Dermis microvascular lymphatic vessel endothelial cell (primary cell): ENCODE data around the gene APOBEC3C. TPM values are rescaled to one million over a fixed set of nuclear protein-coding genes. Genes with fewer than 3 reads are reported as not detected.
"Not testable (repeated sequence)": the region's sequence is repeated elsewhere in the genome, so short reads cannot be mapped to it uniquely, and the experiment has no call there.

Source experiments
- DNase-seq, 2 donors: peaks; one replicate each; pipeline versions ENCODE4 v3.0.0 to v3.0.0-alpha.2; 2010; ENCODE audit warnings: low read depth in 2 of 2
- total RNA-seq: library from RNA; depleted of rRNA; stranded (reverse); fragments of >200 nt; gene quantifications from 2 replicates; pipeline ENCODE4 v1.2.1, GENCODE V29; 2014

The APOBEC3C gene
- total RNA-seq, 1 donor from 2014 or later = 0.64 TPM

DNA sequence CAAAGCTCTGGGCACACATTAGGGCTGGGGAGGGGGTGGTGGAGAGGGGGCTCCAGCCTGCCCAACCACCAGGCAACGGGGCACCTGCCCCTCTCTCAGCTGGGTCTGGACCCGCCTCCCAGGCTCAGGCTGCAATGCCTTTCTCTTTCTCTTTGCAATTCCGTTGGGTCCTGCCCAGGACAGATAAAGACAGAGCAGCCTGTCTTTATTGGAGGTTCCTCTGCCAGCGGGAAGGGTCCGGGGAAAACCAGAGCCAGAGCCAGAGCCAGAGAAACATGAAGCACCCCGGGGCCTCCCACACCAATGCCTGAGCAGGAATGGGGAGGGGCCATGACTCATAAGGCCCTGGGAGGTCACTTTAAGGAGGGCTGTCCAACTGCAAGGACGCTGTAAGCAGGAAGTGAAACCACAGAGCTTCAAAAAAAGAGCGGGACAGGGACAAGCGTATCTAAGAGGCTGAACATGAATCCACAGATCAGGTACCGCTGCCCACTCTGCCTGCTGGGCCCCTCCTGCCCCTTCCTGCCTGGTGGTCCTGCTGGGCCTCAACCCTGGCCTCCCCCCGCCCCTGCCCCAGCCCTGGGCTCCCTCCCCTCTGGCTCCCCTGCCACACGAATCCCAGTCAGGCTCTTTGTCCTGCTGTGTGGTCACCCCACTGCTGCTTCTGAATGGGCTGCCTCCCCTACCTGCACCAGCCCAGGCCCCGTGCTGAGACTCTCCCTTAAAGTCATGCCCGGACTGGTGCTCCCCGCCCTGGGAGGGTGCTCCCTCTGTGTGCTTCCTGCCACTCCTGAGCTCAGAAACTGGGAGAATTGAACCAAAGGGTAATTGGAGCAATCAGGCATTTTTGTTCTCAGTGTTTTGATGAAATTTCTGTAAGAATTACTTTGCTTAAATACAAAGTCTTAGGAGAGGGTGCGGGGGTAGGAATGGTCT lies 31.8 kb upstream of the APOBEC3C start, which contains the start of gene APOBEC3B:
Gene APOBEC3B (plus strand): TSS at position 356 of the 936 bp plus-strand sequence. CDS start 107 bp downstream, at position 463.
- peak in 1 of 2 donors; percentile 82 for DNase-seq

DNA sequence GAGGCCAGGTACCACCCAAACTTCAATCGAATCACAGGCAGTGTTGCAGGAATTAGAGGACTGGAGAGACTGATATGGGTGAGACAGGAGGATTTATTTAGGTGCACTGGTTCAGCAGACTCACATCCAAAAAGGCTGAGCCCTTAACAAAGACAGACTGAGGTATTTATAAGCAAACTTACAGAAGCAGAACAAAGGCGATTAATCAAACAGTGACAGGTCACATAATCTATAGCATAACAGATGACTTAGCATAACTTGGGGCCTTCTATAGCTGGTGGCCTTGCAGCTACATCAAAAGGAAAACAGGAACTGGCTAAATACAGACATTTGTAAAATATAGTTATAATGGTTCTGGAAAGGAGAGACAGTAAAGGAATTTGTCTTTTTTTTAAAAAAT lies 29.8 kb upstream of the APOBEC3C start:
- DNase-seq = no peak

DNA sequence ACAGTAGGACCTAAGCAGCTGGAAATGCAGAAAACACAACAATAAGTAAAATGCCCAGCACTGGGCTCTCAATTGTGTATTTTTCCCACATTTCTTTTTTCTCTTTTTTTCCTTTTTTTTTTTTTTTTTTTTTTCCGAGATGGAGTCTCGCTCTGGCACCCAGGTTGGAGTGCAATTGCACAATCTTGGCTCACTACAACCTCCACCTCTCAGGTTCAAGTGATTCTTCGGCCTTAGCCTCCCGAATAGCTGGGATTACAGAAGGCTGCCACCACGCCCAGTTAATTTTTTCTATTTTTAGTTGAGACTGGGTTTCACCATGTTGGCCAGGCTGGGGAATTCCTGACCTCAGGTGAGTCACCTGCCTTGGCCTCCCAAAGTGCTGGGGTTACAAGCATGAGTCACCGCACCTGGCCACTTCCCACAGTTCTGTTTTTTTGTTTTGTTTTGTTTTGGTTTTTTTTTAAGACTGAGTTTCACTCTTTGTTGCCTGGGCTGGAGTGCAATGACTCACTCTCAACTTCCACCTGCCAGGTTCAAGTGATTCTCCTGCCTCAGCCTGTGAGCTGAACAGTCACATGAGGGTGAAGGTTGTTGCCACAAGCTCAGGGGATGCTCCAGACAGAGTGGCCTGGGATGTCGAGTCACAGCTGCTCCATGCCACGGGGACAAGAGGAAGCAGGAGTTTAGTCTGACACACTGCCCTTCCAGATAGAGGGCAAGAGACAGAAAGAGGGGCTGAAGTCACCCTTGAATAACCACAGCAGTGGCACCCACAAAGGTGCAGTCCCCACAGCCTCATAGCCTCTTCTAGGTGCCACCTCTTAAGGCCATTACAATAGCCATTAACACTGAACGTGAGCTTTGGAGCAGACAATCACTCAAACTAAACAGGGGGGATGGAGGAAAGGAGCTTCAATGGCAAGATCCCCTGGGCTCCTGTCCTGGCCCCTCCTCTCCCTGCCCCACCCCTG lies 29.0 kb upstream of the APOBEC3C start:
- peak in 1 of 2 donors; percentile 55 for DNase-seq

DNA sequence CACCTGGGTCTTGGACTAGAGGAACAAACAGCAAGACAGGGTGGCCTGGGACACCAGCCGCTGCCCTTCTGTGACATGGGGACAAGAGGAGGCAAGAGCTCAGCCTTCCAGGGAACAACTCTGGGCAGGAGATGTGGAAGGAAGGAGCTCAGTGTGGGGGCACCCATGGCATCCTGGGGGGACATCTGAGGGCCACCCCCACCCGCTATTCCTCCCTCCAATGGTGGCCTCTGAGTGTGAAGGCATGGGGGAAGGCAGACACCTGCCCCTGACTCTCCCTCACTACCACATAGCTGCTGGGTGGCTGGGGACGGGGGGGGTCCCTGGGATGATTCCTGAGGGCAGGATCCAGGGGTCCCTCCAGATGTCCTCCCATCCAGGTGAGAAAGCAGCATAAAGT lies 27.4 kb upstream of the APOBEC3C start:
- no peak for DNase-seq

DNA sequence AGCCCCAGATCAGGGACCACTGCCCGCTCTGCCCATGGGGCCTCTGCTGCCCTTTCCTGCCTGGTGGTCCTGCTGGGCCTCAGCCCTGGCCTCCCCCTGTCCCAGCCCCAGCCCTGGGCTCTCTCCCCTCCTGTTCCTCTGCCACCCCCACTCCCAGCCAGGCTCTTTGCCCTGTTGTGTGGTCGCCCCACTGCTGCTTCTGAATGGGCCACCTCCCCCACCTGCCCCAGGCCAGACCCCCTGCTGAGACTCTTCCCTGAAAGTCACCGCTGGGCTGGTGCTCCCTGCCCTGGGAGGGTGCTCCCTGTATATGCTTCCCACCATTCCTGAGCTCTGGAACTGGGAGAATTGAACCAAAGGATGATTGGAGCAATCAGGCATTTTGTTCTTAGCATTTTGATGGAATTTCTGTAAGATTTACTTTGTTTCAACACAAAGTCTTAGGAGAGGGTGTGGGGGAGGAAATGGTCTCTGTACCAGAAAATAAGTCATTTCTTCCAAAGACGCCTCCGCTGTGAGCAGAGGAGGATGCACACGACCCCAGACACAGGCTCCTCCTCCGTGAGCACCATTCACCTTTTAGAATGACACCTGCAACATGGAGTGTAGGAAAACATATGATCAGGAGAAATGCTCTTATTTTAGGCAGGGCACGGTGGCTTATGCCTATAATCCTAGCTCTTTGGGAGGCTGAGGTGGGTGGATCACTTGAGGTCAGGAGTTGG lies 26.7 kb upstream of the APOBEC3C start:
- DNase-seq = no peak

DNA sequence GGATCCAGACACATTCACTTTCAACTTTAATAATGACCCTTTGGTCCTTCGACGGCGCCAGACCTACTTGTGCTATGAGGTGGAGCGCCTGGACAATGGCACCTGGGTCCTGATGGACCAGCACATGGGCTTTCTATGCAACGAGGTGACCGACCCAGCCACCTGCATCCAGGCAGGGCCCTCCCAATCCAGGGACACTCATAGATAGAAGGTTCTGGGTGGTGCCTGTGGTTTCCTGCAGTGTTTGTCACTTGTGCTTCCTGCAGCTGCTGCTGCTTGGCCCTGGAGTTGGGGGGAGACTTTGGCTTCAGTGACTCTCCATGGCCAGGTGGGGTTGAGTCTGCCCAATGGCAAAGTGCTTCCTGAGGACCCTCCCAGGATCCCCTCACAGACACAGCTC lies 24.6 kb upstream of the APOBEC3C start:
- no peak for DNase-seq

DNA sequence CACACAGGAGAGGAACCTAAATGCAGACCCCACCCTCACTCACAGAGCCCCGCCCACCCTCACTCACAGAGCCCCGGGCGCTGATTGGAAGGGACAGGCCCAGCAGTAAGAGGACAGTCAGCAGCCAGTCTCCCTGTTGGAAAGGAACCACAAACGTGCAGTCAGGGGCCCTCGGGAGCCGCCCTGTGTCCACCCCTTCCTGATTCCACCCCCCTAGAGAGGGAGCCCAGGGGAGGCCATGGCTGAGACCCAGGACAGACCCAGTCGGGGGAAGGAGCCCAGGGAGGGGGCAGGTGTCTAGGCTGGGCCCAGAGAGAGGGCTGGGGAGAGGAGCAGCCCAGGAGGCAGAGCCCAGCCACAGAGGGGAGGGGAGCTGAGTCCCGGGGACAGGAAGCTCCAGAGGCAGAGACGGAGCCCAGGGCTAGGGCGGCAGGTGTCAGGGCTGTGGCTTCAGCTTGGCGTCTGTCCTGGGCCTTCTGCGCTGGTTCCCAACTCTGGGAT lies 21.1 kb upstream of the APOBEC3C start:
- DNase-seq = not testable (repeated sequence)

DNA sequence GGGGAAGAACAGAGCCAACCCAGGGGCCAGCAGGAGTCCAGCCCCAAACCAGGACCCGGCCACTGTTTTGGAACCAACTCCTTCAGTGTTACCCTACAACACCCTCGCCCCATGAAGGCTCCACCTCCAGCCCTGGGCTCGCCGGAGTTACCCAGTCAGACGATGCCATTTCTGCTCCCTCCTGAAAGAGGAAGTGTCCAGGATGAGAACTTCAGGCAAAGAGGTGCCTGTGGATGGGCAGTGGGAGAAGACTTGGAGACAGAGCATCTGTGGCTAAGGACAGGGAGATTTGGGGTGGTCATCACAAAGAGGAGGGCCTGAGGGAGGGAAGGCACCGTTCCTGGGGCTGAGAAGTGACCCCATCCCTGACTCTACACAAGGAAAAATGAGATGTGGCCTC lies 18.0 kb upstream of the APOBEC3C start:
- no peak for DNase-seq

DNA sequence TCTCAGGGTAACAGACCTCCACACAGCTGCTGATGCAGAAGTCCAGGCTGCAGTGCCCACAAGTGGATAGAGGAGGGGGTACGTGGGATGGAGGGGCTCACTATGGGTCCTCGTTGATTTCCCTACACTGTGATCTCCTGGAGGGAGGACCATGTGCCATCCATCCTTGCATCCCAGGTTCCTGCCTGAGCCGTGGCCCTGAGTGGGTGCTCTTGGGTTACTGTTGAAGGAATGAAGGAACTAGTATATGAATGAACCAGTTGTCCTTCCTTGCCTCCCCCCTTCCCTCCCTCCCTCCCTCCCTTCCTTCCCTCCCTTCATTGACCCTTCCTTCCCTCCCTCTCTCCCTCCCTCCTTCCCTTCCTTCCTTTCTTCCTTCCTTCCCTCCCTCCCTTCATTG lies 16.5 kb upstream of the APOBEC3C start:
- DNase-seq = no peak

DNA sequence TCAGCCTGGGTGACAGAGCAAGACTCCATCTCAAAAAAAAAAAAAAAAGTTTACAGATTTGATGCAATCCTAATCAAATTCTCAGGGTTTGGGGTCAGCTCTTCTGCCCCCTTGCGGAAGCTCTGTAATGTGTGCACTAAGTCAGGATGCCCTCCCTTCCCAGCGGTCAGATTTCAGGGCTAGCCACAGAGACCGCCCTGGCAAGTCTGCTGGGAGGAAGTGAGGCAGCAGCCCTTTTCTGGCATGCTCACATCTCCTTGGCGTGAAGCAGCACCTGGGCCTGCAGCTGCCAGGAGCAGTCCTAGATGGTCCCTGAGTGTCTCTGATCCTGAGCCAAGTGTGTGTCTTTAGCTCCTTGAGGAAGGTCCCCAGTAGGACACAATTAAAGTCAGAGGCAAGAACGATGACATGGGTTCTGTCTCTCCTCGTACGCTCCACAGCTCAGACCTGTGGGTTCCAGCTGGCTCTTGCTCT lies 10.9 kb upstream of the APOBEC3C start:
- DNase-seq = peak; percentile 57 to 80

DNA sequence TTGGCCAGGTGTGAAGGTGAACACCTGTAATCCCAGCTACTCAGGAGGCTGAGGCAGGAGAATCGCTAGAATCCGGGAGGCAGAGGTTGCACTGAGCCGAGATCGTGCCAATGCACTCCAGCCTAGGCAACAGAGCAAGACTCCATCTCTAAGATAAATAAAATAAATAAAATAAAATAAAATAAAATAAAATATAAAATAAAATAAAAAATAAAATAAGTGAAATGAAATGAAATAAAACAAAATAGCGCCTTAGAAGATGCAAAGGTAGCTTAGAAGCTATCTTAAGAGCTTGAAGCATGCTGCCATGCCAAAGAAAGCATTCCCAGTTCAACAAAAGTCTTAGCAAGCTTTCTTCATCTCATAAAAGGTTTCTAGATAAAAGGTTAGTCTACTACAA lies 6.9 kb upstream of the APOBEC3C start:
- no peak for DNase-seq

DNA sequence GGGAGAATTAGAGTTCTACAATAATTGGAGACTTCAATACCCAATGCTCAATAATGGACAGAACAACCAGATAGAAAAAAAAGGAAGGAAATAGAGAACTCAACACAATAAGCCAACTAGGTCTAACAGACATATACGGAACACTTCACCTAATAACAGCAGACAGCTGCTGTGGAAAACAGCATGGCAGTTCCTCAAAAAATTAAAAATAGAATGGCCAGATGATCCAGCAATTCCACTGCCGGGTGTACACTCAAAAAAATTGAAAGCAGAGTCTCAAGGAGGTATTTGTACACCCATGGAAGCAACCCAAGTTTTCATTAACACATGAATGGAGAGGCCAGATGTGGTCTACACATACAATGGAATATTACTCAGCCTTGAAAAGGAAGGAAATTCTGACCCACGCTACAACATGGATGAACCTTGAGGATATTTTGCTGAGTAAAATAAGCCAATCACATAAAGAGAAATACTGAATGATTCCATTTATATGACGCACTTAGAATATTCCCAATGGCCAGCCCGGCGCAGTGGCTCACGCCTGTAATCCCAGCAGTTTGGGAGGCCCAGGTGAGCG lies 5.7 kb upstream of the APOBEC3C start:
- not testable (repeated sequence) for DNase-seq

DNA sequence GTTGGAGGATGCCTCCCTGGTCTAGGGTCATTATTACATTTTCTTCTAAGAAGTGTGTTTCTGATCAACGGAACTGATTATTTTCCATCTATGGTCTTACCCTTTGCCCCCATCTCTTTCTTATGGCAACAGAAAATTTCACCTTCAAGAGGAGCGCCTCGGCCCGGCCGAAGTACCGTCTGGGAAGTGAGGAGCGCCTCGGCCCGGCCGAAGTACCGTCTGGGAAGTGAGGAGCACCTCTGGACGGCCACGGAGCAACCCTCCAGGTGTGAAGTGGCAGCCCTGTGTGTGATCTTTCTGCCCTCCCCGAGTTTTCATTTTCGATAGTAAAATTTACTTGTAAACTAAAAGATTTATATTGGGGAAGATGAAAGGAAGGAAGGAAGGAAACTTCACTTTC lies 3.1 kb upstream of the APOBEC3C start:
- DNase-seq = no peak

DNA sequence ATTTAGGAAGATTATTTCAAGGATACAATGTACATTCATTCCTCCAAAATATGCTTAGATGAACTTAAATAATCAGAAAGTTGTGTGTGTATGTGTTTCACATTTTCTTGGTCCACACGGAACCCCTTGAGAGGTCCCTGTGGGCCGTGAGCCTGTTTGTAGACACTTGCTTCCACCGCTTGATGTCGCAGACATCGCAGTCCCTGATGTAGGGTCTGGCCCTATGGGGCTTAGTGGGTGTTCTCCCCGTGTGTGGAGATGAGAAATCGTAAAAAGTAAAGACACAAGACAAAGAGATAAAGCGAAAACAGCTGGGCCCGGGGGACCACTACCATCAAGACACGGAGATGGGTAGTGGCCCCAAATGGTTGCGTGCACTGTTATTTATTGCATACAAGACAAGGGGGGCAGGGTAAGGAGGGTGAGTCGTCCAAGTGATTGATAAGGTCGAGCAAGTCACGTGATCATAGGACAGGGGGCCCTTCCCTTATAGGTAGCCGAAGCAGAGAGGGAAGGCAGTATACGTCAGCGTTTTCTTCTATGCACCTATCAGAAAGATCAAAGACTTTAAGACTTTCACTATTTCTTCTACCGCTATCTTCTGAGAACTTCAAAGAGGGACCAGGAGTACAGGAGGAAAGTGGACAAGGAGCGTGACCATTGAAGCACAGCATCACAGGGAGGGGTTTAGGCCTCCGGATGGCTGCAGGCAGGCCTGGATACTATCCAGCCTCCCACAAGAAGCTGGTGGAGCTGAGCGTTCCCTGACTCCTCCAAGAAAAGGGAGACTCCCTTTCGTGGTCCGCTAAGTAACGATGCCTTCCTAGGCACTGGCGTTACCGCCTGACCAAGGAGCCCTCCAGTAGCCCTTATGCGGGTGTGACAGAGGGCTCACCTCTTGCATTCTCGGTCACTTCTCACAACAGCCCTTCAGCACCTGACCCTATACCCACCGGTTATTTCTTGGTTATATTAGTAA lies 1.2 kb upstream of the APOBEC3C start:
- no peak for DNase-seq

DNA sequence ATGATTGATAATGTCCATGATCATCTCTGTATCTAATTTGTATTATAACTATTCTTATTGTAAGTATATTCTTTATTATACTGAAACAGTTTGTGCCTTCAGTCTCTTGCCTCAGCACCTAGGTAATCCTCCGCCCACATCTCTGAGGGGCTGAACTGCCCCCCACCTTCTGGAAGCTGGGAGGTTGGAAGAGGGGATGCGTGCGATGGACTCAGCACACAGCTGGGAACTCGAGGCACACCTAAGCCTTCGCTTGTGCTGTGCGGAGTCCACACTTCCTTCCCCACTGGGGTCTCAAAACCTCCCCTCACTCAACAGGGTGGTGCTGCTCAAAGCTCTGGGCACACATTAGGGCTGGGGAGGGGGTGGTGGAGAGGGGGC lies 506 bp upstream of the APOBEC3C start:
- not testable (repeated sequence) for DNase-seq

DNA sequence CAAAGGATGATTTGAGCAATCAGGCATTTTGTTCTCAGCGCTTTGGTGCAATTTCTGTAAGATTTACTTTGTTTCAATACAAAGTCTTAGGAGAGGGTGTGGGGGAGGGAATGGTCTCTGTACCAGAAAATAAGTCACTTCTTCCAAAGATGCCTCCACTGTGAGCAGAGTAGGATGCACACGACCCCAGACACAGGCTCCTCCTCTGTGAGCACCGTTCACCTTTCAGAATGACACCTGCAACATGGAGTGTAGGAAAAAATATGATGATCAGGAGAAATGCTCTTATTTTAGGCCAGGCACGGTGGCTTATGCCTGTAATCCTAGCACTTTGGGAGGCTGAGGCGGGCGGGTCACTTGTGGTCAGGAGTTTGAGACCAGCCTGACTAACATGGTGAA lies 665 bp downstream of the APOBEC3C start:
- DNase-seq = not testable (repeated sequence)

DNA sequence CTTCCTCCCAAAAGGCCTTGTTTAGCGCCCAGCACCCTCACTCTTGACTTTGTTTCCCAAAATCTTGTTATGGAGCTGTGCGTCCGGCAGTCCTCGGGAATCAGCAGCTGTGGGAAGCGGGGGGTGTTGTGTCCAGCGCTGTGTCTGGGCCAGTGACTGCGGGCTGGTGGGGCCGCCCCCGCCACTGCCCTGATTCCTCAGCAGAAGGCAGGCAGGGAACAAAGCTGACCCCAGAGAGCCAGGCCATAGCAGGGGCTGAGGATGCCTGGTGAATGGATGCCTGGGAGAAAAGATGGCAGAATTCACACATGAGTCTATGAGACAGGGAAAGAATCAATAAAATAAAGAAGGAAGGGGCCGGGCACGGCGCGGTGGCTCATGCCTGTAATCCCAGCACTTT lies 2.5 kb downstream of the APOBEC3C start:
- no peak for DNase-seq

DNA sequence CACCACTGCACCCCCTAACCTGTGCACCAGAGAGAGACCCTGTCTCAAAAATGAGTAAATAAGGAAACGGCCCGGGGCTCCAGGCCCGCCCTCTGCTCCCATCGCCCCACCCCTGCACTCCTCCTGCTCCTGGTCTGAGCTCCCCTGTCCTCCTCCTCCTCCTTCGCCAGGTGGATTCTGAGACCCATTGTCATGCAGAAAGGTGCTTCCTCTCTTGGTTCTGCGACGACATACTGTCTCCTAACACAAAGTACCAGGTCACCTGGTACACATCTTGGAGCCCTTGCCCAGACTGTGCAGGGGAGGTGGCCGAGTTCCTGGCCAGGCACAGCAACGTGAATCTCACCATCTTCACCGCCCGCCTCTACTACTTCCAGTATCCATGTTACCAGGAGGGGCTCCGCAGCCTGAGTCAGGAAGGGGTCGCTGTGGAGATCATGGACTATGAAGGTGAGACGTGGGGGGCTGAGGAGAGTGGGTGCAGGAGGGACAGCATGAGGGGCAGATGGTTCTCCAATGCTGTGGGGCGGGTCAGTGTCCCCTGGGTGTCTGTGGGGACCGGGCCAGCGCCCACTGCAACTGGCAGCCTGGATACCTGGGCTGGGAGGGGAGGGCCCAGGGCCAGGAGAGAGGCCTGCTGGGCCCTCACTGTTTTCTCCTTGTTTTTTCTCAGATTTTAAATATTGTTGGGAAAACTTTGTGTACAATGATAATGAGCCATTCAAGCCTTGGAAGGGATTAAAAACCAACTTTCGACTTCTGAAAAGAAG lies 3.7 kb downstream of the APOBEC3C start:
- no peak for DNase-seq
